Activated T-cell treated with anti-CD3 and anti-CD28 coated beads, Interleukin-2, amount 50 U/mL, for 4 hours (primary cell): ENCODE measurements around the gene PRICKLE1. TPM values are rescaled to one million over a fixed set of nuclear protein-coding genes. Genes with fewer than 3 reads are reported as not detected.

Source experiments
- ATAC-seq, 2 donors: fragments of 200-7000 bp; cut with Tn5 transposase; one replicate each; pipeline ENCODE4 v1.10.0; 2021
- DNase-seq: peaks from one replicate; pipeline ENCODE4 v3.0.0-alpha.2; 2020
- H3K27me3 Mint-ChIP-seq: one replicate; pipeline ENCODE4 v1.8.0; 2021; ENCODE audit warnings: low read depth, mixed read lengths
- H3K36me3 Mint-ChIP-seq: one replicate; pipeline ENCODE4 v1.8.0; 2022; ENCODE audit warnings: mixed read lengths; ENCODE audit not compliant: insufficient read depth
- H3K4me1 Mint-ChIP-seq: one replicate; pipeline ENCODE4 v1.8.0; 2021; ENCODE audit warnings: low read depth, mixed read lengths
- H3K4me3 Mint-ChIP-seq: one replicate; pipeline ENCODE4 v1.8.0; 2021; ENCODE audit warnings: mild to moderate bottlenecking, moderate library complexity, mixed read lengths
- H3K9me3 Mint-ChIP-seq: one replicate; pipeline ENCODE4 v1.8.0; 2021; ENCODE audit warnings: mixed read lengths
- total RNA-seq, 3 donors: library from RNA; stranded (reverse); gene quantifications; one replicate each; pipeline ENCODE4 v1.2.1, GENCODE V29; 2021

PRICKLE1 gene
- total RNA-seq, 3 donors from 2014 or later = not detected

GRCh38 chr12:42582498-42582897 is 7.0 kb downstream of the PRICKLE1 start:
- DNase-seq (no peak), ATAC-seq (no peak)
- peaks cover 19% of the 10 kb centered on the region for H3K27me3 Mint-ChIP-seq
- H3K9me3 Mint-ChIP-seq = no peaks in the 10 kb centered on the region
- no peak overlapping the region for H3K4me3 Mint-ChIP-seq
- no peaks in the 10 kb centered on the region for H3K36me3 Mint-ChIP-seq
- H3K4me1 Mint-ChIP-seq = no peaks in the 10 kb centered on the region

DNA sequence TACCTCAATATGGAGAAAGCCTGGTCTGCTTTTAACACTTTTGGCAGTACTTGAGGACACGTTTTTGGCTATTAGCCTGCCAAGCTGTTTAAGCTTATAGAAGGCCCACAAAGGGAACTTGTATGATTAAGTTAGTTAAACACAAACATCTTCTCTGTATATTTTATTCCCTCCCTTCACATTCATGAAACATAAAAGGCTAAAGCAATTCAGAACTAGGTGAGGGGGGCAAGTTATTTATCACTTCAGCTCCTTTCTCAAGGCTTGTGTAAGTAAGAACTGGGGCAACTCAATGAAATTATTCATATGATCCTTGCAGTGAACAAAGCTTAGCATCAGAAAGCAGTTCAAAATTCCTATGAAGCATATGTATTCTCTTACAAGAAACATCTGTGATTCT is 7.5 kb downstream of the PRICKLE1 start:
- ATAC-seq = no peak
- Mint-ChIP-seq H3K9me3 (no peaks in the 10 kb centered on the region), H3K36me3 (no peaks in the 10 kb centered on the region), H3K4me3 (no peak overlapping the region), H3K4me1 (no peaks in the 10 kb centered on the region), H3K27me3 (peaks cover 15% of the 10 kb centered on the region)
- no peak for DNase-seq

- Mint-ChIP-seq H3K9me3 (no peaks in the 10 kb centered on the region), H3K27me3 (peaks cover 6% of the 10 kb centered on the region), H3K4me3 (no peak overlapping the region), H3K36me3 (no peaks in the 10 kb centered on the region), H3K4me1 (no peaks in the 10 kb centered on the region)
- no peak for ATAC-seq
- DNase-seq = no peak
Measured at GRCh38 chr12:42576374-42576773, 13.2 kb downstream of the PRICKLE1 start.

- ATAC-seq (no peak), DNase-seq (no peak)
- Mint-ChIP-seq H3K4me3 (no peak overlapping the region), H3K9me3 (no peaks in the 10 kb centered on the region), H3K36me3 (no peaks in the 10 kb centered on the region), H3K4me1 (no peaks in the 10 kb centered on the region), H3K27me3 (peaks cover 6% of the 10 kb centered on the region)
Measured at GRCh38 chr12:42575717-42576116, 13.8 kb downstream of the PRICKLE1 start.

- H3K36me3 Mint-ChIP-seq = no peaks in the 10 kb centered on the region
- H3K27me3 Mint-ChIP-seq = peaks cover 6% of the 10 kb centered on the region
- no peak overlapping the region for H3K4me3 Mint-ChIP-seq
- no peaks in the 10 kb centered on the region for H3K9me3 Mint-ChIP-seq
- no peak for ATAC-seq
- H3K4me1 Mint-ChIP-seq = no peaks in the 10 kb centered on the region
- DNase-seq = no peak
Measured at GRCh38 chr12:42574851-42575266, 14.7 kb downstream of the PRICKLE1 start.

GRCh38 chr12:42571327-42572009 is 18.1 kb downstream of the PRICKLE1 start:
- no peak for DNase-seq
- no peak for ATAC-seq
- H3K4me1 Mint-ChIP-seq = no peaks in the 10 kb centered on the region
- H3K4me3 Mint-ChIP-seq = no peak overlapping the region
- H3K9me3 Mint-ChIP-seq = no peaks in the 10 kb centered on the region
- no peaks in the 10 kb centered on the region for H3K36me3 Mint-ChIP-seq
- H3K27me3 Mint-ChIP-seq = no peaks in the 10 kb centered on the region

- ATAC-seq (no peak), DNase-seq (no peak)
- no peaks in the 10 kb centered on the region for H3K9me3 Mint-ChIP-seq
- no peaks in the 10 kb centered on the region for H3K4me1 Mint-ChIP-seq
- H3K4me3 Mint-ChIP-seq = no peak overlapping the region
- H3K27me3 Mint-ChIP-seq = no peaks in the 10 kb centered on the region
- no peaks in the 10 kb centered on the region for H3K36me3 Mint-ChIP-seq
Measured at GRCh38 chr12:42570076-42570475, 19.5 kb downstream of the PRICKLE1 start.

DNA sequence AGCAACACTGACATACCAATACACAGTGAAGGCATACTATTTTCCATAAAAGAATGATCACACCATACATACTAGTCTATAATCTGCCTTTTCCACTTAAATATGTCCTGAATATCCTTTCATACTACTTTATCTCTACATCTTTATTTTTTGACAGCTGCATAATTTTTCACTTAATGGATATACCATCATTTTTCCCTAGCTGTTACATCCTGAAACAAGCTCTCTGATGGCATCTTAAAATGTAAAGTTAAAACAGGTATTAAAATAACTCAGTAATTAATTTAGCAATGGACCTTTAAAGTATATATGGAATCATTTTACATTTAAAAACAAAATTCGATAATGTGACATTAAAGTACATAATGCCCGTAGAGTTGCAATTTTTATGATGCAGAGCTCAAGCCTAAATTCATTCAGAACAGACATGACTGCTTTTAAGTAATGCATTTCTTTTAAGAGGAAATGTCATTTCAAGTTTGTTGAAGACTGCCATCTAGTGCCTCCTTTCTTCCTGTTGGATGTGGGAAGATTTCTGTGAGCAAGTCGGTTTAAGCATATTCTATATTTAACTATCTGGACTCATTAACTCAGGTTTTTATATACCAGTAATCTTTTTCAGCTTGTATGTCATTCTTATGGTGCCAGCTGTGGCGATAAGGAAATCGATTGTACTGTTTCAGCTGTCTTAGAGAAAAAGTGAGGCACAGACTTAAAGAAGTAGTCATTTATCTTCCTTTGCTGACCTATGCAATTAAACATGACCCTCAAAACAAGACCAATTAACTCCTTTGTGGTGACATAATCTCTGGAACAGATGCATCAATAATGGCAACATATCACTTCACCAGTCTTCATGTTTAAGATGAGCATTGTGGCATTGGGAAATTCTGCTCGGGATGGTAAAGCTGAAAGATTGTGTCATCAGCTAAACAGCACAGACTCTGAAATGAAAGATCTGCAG is 20.3 kb downstream of the PRICKLE1 start:
- Mint-ChIP-seq H3K9me3 (no peaks in the 10 kb centered on the region), H3K4me3 (no peak overlapping the region), H3K36me3 (no peaks in the 10 kb centered on the region), H3K4me1 (no peaks in the 10 kb centered on the region), H3K27me3 (no peaks in the 10 kb centered on the region)
- no peak for DNase-seq
- ATAC-seq = no peak

GRCh38 chr12:42565633-42566032 is 23.9 kb downstream of the PRICKLE1 start:
- ATAC-seq (no peak), DNase-seq (no peak)
- H3K4me3 Mint-ChIP-seq = no peak overlapping the region
- peaks cover 2% of the 10 kb centered on the region for H3K27me3 Mint-ChIP-seq
- no peaks in the 10 kb centered on the region for H3K4me1 Mint-ChIP-seq
- H3K36me3 Mint-ChIP-seq = no peaks in the 10 kb centered on the region
- H3K9me3 Mint-ChIP-seq = no peaks in the 10 kb centered on the region

- ATAC-seq = no peak
- Mint-ChIP-seq H3K27me3 (peaks cover 2% of the 10 kb centered on the region), H3K4me1 (no peaks in the 10 kb centered on the region), H3K36me3 (no peaks in the 10 kb centered on the region), H3K4me3 (no peak overlapping the region), H3K9me3 (no peaks in the 10 kb centered on the region)
- no peak for DNase-seq
Measured at GRCh38 chr12:42564996-42565395, 24.6 kb downstream of the PRICKLE1 start.

GRCh38 chr12:42564556-42564955 is 25.0 kb downstream of the PRICKLE1 start:
- Mint-ChIP-seq H3K9me3 (no peaks in the 10 kb centered on the region), H3K4me3 (no peak overlapping the region), H3K4me1 (no peaks in the 10 kb centered on the region), H3K36me3 (no peaks in the 10 kb centered on the region), H3K27me3 (peaks cover 3% of the 10 kb centered on the region)
- ATAC-seq = no peak
- no peak for DNase-seq

DNA sequence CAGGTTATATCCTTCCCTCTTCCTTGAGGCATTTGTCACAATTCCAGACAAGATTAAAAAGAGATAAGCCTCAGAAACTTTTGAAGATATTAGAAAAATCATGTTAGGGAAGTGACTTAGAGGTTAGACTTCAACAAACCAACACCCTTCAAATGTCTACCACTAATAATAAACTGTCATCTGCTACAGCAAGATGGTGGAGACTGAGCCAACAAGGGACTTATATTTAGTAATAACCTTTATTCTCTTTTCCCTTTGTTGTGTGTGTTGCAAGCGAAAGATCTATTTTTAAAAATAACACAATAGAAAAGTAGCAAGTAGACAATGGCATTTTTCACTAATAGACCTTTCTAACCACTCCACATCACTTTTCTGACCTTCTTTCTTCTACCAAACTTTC is 28.6 kb downstream of the PRICKLE1 start:
- ATAC-seq = no peak
- Mint-ChIP-seq H3K9me3 (no peaks in the 10 kb centered on the region), H3K4me1 (no peaks in the 10 kb centered on the region), H3K27me3 (peaks cover 3% of the 10 kb centered on the region), H3K4me3 (no peak overlapping the region), H3K36me3 (no peaks in the 10 kb centered on the region)
- DNase-seq = no peak

DNA sequence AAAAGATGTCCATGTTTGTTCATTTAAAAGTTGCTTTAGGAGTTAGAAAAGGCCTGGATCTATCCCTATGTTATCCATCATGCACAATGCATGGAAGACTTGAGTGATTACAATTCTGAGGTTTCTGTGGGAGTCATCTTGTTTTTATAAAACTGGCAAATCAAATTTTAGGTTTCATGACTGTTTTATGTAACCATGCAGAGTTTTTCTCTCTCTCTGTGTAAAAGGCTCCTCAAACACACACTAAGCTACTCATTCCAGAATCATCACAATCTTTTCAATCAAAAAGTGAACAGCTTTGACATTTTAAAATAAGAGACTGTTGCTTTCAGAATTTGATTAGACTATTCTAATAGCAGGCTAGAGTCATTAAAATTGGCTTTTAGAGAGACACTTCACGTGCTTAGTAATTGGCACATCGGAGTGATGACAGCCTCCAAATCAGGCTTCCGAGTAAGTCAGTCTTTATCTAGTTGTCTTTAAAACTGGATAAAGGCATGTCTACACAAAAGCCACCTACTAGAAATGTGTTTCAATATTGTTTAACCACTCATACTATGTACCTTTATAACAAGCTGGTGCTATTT is 31.9 kb downstream of the PRICKLE1 start:
- DNase-seq (no peak), ATAC-seq (no peak)
- H3K4me1 Mint-ChIP-seq = no peaks in the 10 kb centered on the region
- H3K4me3 Mint-ChIP-seq = no peak overlapping the region
- no peaks in the 10 kb centered on the region for H3K9me3 Mint-ChIP-seq
- H3K36me3 Mint-ChIP-seq = no peaks in the 10 kb centered on the region
- peaks cover 1% of the 10 kb centered on the region for H3K27me3 Mint-ChIP-seq

DNA sequence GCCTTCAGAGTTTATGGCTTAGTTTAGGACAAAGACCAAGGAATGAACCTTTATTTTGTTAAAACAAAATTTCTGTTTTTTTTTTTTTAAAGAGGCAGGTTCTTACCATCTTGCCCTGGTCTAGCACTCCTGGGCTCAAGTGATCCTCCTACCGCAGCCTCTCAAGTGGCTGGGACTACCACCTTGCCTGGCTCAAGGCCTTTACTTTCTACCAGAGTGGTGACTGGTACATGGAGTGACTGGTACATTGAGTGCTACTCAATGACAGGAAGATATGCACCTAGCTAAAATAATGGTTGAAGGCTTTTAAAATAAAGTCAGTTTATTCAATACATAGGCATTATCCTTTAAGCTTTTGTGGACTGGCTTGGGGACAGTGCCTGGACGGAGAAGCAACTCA is 32.6 kb downstream of the PRICKLE1 start:
- DNase-seq (no peak), ATAC-seq (no peak)
- H3K27me3 Mint-ChIP-seq = peaks cover 1% of the 10 kb centered on the region
- H3K36me3 Mint-ChIP-seq = no peaks in the 10 kb centered on the region
- no peaks in the 10 kb centered on the region for H3K4me1 Mint-ChIP-seq
- no peaks in the 10 kb centered on the region for H3K9me3 Mint-ChIP-seq
- no peak overlapping the region for H3K4me3 Mint-ChIP-seq
